Thoracic aorta (tissue), 2 donors: ENCODE data around the gene GRM8. TPM values are rescaled to one million over a fixed set of nuclear protein-coding genes. Genes with fewer than 3 reads are reported as not detected.

Experiments used
- ATAC-seq: fragments of 150-250 bp; one replicate; pipeline ENCODE4 v1.8.0; 2017; ENCODE audit warnings: low read depth; ENCODE audit not compliant: insufficient number of reproducible peaks, low FRiP score
- DNase-seq: peaks from one replicate; pipeline ENCODE4 v3.0.0-alpha.2; 2020; ENCODE audit warnings: low spot score
- H3K27ac ChIP-seq, 2 donors: fragments of 200-600 bp; sonication (generic); 1 replicate in 1 of 2; 2 replicates in 1 of 2; pipeline ENCODE4 v1.5.1; 2016; ENCODE audit warnings: mild to moderate bottlenecking in 2 of 2, moderate library complexity in 2 of 2
- H3K27me3 ChIP-seq: fragments of 200-600 bp; sonication (generic); replicated peaks from 2 replicates; pipeline ENCODE4 v1.6.0; 2016; ENCODE audit warnings: mild to moderate bottlenecking; ENCODE audit not compliant: insufficient read depth
- H3K36me3 ChIP-seq: fragments of 200-600 bp; sonication (generic); one replicate; pipeline ENCODE4 v1.5.1; 2016
- H3K4me1 ChIP-seq, 2 donors: fragments of 200-600 bp; sonication (generic); 1 replicate in 1 of 2; 2 replicates in 1 of 2; pipeline versions ENCODE4 v1.5.1 to v1.6.0; 2016; ENCODE audit warnings: low read depth in 2 of 2, mild to moderate bottlenecking in 1 of 2; ENCODE audit not compliant: control insufficient read depth in 1 of 2
- H3K4me3 ChIP-seq: fragments of 200-600 bp; sonication (generic); 2 replicates; pipeline ENCODE4 v1.5.1; 2016; ENCODE audit warnings: mild to moderate bottlenecking
- H3K9me3 ChIP-seq: fragments of 200-600 bp; sonication (generic); 2 replicates; pipeline ENCODE4 v1.5.1; 2016
- CTCF ChIP-seq: fragments of 200-600 bp; sonication (generic); IDR thresholded peaks from one replicate; pipeline ENCODE4 v1.5.1; 2019; ENCODE audit warnings: antibody characterized with exemption
- total RNA-seq, 2 donors: library from RNA; depleted of rRNA; stranded (reverse); fragments of >200 nt; gene quantifications; one replicate each; pipeline versions ENCODE4 v1.1.0 to v1.2.3, GENCODE V29; 2016

GRM8 gene
- total RNA-seq, 2 donors from 2014 or later, result not detected

DNA sequence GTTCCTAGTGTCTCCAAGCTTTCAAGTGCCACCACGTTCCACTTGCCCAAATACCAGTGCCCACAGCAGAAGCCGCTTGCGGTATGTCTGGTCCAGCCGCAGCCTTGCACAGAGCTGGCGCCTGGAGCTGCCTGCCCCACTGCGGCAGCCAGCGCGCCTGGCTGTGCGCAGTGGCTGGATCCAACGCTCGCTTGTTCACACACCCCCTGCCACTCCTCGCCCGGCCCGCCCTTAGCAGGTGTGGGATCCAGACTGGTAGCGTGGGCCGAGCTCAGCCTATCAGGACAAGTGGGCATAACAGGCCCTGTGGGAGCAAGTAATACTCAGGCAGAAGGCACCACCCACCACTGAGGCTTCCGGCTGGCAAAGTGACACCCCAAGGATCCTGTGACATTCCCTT lies 294.4 kb downstream of the GRM8 start:
- DNase-seq (no peak), ATAC-seq (no peak)
- no peaks in the 10 kb centered on the region for H3K36me3 ChIP-seq
- no peaks in the 10 kb centered on the region for H3K4me1 ChIP-seq
- H3K9me3 ChIP-seq, result no peaks in the 10 kb centered on the region
- H3K27me3 ChIP-seq, result no peaks in the 10 kb centered on the region
- no peak overlapping the region for H3K27ac ChIP-seq
- TF ChIP-seq CTCF, result no peak
- no peak overlapping the region for H3K4me3 ChIP-seq

DNA sequence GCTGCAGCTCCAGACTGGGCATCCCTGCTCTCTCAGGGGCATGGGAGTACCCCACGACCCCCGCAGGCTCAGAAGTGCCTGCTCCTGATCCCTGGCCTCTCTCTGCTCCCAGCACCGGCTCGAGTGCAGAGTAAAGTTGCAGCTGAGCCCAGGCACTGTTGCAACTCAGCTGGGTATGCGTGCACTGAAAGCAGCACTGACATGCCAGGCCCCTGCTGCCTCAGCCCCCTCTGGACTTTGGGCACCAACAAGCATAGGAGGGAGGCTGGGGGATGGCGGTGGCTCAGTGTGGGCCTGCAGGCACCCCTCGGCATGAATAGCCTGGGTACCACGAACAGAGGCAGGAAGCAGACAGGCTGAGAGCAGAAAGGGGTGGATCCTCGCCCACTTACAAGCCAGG lies 295.3 kb downstream of the GRM8 start:
- H3K27ac ChIP-seq, result no peak overlapping the region
- ATAC-seq (no peak), DNase-seq (no peak)
- no peak for TF ChIP-seq CTCF
- H3K4me1 ChIP-seq, result no peaks in the 10 kb centered on the region
- no peaks in the 10 kb centered on the region for H3K27me3 ChIP-seq
- H3K4me3 ChIP-seq, result no peak overlapping the region
- no peaks in the 10 kb centered on the region for H3K9me3 ChIP-seq
- no peaks in the 10 kb centered on the region for H3K36me3 ChIP-seq

DNA sequence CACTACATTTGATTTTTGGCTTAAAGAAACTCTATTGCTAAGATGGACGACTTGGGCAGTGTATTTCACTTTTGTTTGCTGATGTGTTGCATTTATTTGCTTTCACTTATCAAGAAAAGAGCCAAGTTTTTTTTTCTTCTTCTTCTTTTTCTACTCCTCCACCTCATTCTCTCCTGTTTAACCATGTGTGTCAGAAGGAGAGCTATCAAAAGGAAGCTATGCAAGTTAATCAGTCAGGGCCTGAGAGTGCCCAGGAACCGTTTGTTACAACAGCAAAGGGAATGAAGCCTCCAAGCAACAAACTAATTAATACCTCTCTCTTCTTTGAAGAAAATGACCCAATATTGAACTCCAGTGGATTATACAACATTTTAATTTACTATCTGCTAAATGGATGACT lies 299.3 kb downstream of the GRM8 start:
- no peak for TF ChIP-seq CTCF

DNA sequence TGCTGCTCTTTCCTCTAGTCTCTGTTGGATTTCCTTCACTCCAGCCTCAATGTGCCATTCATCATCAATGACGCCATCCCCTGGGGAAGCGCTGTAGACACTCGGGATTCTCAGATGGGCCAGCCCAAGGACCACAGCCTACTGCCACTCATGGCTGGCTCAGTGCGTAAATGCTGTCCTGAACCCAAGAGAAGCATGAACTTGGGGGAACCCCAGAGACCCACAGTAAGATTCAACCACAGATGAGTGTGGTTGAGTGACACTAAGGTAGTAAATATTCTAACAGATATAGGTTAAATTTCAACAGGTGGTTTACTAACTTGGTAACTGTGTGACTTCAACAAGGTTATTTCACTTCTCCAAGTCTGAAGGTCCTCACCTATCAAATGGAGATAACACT lies 304.1 kb downstream of the GRM8 start:
- ATAC-seq (no peak), DNase-seq (no peak)
- Histone ChIP-seq H3K27me3 (no peaks in the 10 kb centered on the region), H3K36me3 (no peaks in the 10 kb centered on the region), H3K4me1 (no peaks in the 10 kb centered on the region), H3K27ac (no peak overlapping the region), H3K4me3 (no peak overlapping the region), H3K9me3 (no peaks in the 10 kb centered on the region)
- TF ChIP-seq CTCF, result no peak

More for the DNA sequence above, 299.3 kb downstream of the GRM8 start:
- DNase-seq (no peak), ATAC-seq (no peak)
- Histone ChIP-seq H3K36me3 (no peaks in the 10 kb centered on the region), H3K4me1 (no peaks in the 10 kb centered on the region), H3K27me3 (no peaks in the 10 kb centered on the region), H3K9me3 (no peaks in the 10 kb centered on the region), H3K27ac (no peak overlapping the region), H3K4me3 (no peak overlapping the region)

DNA sequence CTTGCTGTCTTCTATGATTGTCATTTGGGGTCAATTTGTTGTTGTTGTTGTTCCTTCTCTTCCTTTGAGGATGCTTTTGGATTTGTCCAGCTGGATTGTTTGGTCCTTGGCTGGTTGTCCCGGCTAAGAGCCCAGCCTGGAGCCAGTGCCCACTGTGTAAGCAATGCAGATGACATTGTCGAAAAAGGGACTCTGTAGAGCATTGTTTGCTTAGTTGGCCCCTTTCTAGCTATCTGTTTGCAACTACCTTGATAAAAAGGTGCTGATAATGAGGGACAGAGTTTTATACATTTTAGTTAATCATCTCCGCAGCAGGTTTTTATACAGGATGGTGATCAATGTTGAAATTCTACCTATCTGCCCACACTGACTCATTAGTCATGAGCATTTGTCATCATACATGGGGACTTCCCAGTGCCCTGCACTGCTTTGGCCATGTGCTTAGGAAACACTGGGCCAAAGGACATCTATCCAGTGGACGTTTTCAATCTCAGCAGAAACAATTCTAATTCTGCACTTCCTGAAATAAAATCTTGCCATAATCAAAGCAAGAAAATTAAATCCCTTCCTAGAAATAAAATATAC lies 311.9 kb downstream of the GRM8 start:
- no peak for DNase-seq
- no peak for ATAC-seq
- Histone ChIP-seq H3K4me1 (no peaks in the 10 kb centered on the region), H3K27me3 (no peaks in the 10 kb centered on the region), H3K36me3 (no peaks in the 10 kb centered on the region), H3K4me3 (no peak overlapping the region), H3K9me3 (no peaks in the 10 kb centered on the region), H3K27ac (no peak overlapping the region)
- no peak for TF ChIP-seq CTCF
